HG02588 (cell line): Measurements from ENCODE around the gene CEACAM21.

Experiments
- ATAC-seq: cut with Tn5 transposase; IDR thresholded peaks from one replicate; pipeline ENCODE4 v1.9.1; 2021; ENCODE audit warnings: mild to moderate bottlenecking, moderate library complexity; ENCODE audit not compliant: unreplicated experiment

Gene CEACAM21

GRCh38 chr19:41616792-41617621 lies 41.0 kb downstream of the CEACAM21 start:
- ATAC-seq = no peak

GRCh38 chr19:41617941-41618730 lies 42.2 kb downstream of the CEACAM21 start:
- ATAC-seq = no peak

GRCh38 chr19:41619018-41619556 lies 43.1 kb downstream of the CEACAM21 start:
- ATAC-seq = no peak

GRCh38 chr19:41620171-41620570 lies 44.2 kb downstream of the CEACAM21 start:
- no peak for ATAC-seq

- no peak for ATAC-seq
Observed at GRCh38 chr19:41621226-41621625, 45.3 kb downstream of the CEACAM21 start.

GRCh38 chr19:41621654-41622053 lies 45.7 kb downstream of the CEACAM21 start:
- ATAC-seq = no peak

GRCh38 chr19:41623360-41623759 lies 47.4 kb downstream of the CEACAM21 start:
- ATAC-seq = no peak

GRCh38 chr19:41624515-41624914 lies 48.5 kb downstream of the CEACAM21 start:
- no peak for ATAC-seq

GRCh38 chr19:41624937-41625336 lies 49.0 kb downstream of the CEACAM21 start:
- ATAC-seq = no peak

GRCh38 chr19:41626278-41626677 lies 50.3 kb downstream of the CEACAM21 start:
- ATAC-seq = no peak

GRCh38 chr19:41626877-41627276 lies 50.9 kb downstream of the CEACAM21 start, which contains the start of gene CEACAM4:
TSS of gene CEACAM4 (minus strand) at chr19:41627074. CDS start at chr19:41626963, 111 bp downstream.
- no peak for ATAC-seq

- no peak for ATAC-seq
Observed at GRCh38 chr19:41627966-41628675, 52.2 kb downstream of the CEACAM21 start.
